HepG2 (cell line): ENCODE results near the gene MND1. TPM values are rescaled to one million over a fixed set of nuclear protein-coding genes. Genes with fewer than 3 reads are reported as not detected.

Source experiments
- ATAC-seq: fragments of 200-7000 bp; cut with Tn5 transposase; 3 replicates; pipeline ENCODE4 v1.9.1; 2020; ENCODE audit warnings: mild to moderate bottlenecking, moderate library complexity
- BruUV-seq: library from RNA; stranded (reverse); fragments of 400-500 nt; replicated peaks from 2 replicates; lab custom pipeline; 2021; lab: Mats Ljungman, UMichigan
- CTCF ChIA-PET: fragments of 300-600 bp; formaldehyde crosslinking; extraction: SDS; loops from one replicate; lab custom pipeline; 2021; ENCODE audit warnings: low total read pairs, inconsistent platforms, low intra/inter-chr PET ratio; lab: Yijun Ruan, JAX
- POLR2A ChIA-PET: fragments of 350-600 bp; sonication (Branson Sonifier 250); formaldehyde crosslinking; loops from one replicate; lab custom pipeline; 2020; ENCODE audit warnings: antibody characterized with exemption, inconsistent platforms; lab: Yijun Ruan, JAX
- DNase-seq: peaks from one replicate; pipeline ENCODE4 v3.0.0-alpha.2; 2015; ENCODE audit warnings: low spot score
- FAIRE-seq: peaks from 3 replicates; lab custom pipeline; 2011; peaks lifted over from hg19 to GRCh38; lab: Jason Lieb, UNC
- H2AFZ ChIP-seq: one replicate; pipeline ENCODE4 v1.6.1; 2011; ENCODE audit warnings: low read length, inconsistent platforms
- H3K27ac ChIP-seq: fragments of 300-600 bp; 3 replicates; pipeline ENCODE4 v1.8.0; 2011; ENCODE audit warnings: mixed run types, mild to moderate bottlenecking, mixed read lengths, low read length, inconsistent platforms; ENCODE audit not compliant: insufficient read depth; ENCODE audit errors: extremely low read length
- H3K27me3 ChIP-seq, 2 experiments: fragments of 200-600 bp in 1 of 2; 2 replicates in 1 of 2; 3 replicates in 1 of 2; pipeline versions ENCODE4 v1.6.0 to v1.8.0; 2011; ENCODE audit warnings: low read length in 2 of 2, mild to moderate bottlenecking in 2 of 2, moderate library complexity in 2 of 2, inconsistent platforms in 1 of 2; ENCODE audit not compliant: insufficient read depth in 2 of 2, control insufficient read depth in 1 of 2
- H3K36me3 ChIP-seq, 2 experiments: fragments of 200-600 bp in 1 of 2; replicated peaks in 1 of 2; 2 replicates in 1 of 2; 3 replicates in 1 of 2; pipeline versions ENCODE4 v1.5.1 to v1.8.0; 2011; ENCODE audit warnings: low read length in 2 of 2, inconsistent platforms in 1 of 2; ENCODE audit not compliant: insufficient read depth in 2 of 2, control insufficient read depth in 1 of 2
- H3K4me1 ChIP-seq: 2 replicates; pipeline ENCODE4 v1.5.1; 2012; ENCODE audit warnings: low read length, inconsistent platforms; ENCODE audit not compliant: insufficient read depth
- H3K4me2 ChIP-seq: 2 replicates; pipeline ENCODE4 v1.6.0; 2011; ENCODE audit warnings: low read depth, low read length, inconsistent platforms
- H3K4me3 ChIP-seq, 3 experiments: fragments of 200-600 bp in 1 of 3; sonication (generic), shearing (Covaris generic) in 1 of 3; replicated peaks in 1 of 3; 2 replicates each; pipeline ENCODE4 v1.5.1; 2011 to 2016; ENCODE audit warnings: low read length in 3 of 3, inconsistent platforms in 2 of 3, low read depth in 2 of 3, mild to moderate bottlenecking in 2 of 3, control low read depth in 1 of 3, mixed read lengths in 1 of 3; ENCODE audit not compliant: insufficient read depth in 1 of 3
- H3K79me2 ChIP-seq: one replicate; pipeline ENCODE4 v1.6.1; 2011; ENCODE audit warnings: low read length, inconsistent platforms; ENCODE audit not compliant: insufficient read depth
- H3K9ac ChIP-seq: 2 replicates; pipeline ENCODE4 v1.6.0; 2011; ENCODE audit warnings: mild to moderate bottlenecking, low read depth, low read length, inconsistent platforms; ENCODE audit not compliant: insufficient read depth
- H3K9me3 ChIP-seq: 2 replicates; pipeline ENCODE4 v1.5.1; 2012; ENCODE audit warnings: mild to moderate bottlenecking, low read length
- H4K20me1 ChIP-seq: 2 replicates; pipeline ENCODE4 v1.6.0; 2011; ENCODE audit warnings: inconsistent platforms, mild to moderate bottlenecking, low read length, moderate library complexity; ENCODE audit not compliant: insufficient read depth
- KDM1A ChIP-seq: IDR thresholded peaks from 2 replicates; pipeline ENCODE4 v1.6.1; 2016; ENCODE audit warnings: missing compliant biosample characterization
- RORA ChIP-seq: sonication (generic); formaldehyde crosslinking; IDR thresholded peaks from 2 replicates; pipeline ENCODE4 v1.5.0; 2020; ENCODE audit warnings: mild to moderate bottlenecking, missing genetic modification reagents, moderate library complexity
- SAFB2 ChIP-seq: sonication (generic); formaldehyde crosslinking; IDR thresholded peaks from 2 replicates; pipeline ENCODE4 v1.5.1; 2020; ENCODE audit warnings: missing genetic modification reagents, low read depth, mild to moderate bottlenecking, borderline replicate concordance
- TMF1 ChIP-seq: sonication (generic); formaldehyde crosslinking; IDR thresholded peaks from 2 replicates; pipeline ENCODE4 v1.8.1; 2022; ENCODE audit warnings: low read depth, missing genetic modification reagents
- TP53 ChIP-seq: sonication (generic); formaldehyde crosslinking; conservative IDR thresholded peaks from 2 replicates; pipeline ENCODE4 v1.4.0; 2020; ENCODE audit warnings: missing genetic modification reagents
- ZBTB42 ChIP-seq: sonication (generic); formaldehyde crosslinking; IDR thresholded peaks from 2 replicates; pipeline ENCODE4 v1.5.0; 2020; ENCODE audit warnings: mild to moderate bottlenecking, missing genetic modification reagents
- ZNF619 ChIP-seq: sonication (generic); formaldehyde crosslinking; IDR thresholded peaks from 2 replicates; pipeline ENCODE4 v1.4.0; 2020; ENCODE audit warnings: mild to moderate bottlenecking, missing genetic modification reagents
- WGBS: methylation state at CpG from one replicate; pipeline ENCODE4 v1.1.6; 2017; ENCODE audit warnings: low lambda C conversion rate; 5-methylcytosine and 5-hydroxymethylcytosine counted together
- in situ Hi-C: cut with HindIII; loops from 2 replicates; pipeline ENCODE4 v1.10.0; 2017; ENCODE audit warnings: low pct_unique_long_range_greater_than_20kb; ENCODE audit not compliant: extremely low pct_ligation_motif_present
- intact Hi-C: fragments of 100-400 bp; cut with micrococcal nuclease; formaldehyde crosslinking; loops from one replicate; pipeline ENCODE4 v1.10.0; 2022; ENCODE audit not compliant: unreplicated experiment
- polyA plus RNA-seq, 8 experiments: library from polyadenylated mRNA; depleted of rRNA in 3 of 8; stranded (reverse) in 7 of 8; unstranded in 1 of 8; fragments of >200 nt; fragmentation: Illumina TruSeq in 4 of 8; extraction: Trizol in 4 of 8; gene quantifications; 2 replicates each; pipeline versions ENCODE4 v1.2.1 to v1.2.3, GENCODE V29; 2011 to 2016; ENCODE audit warnings: low read depth in 4 of 8, missing spikeins in 1 of 8, mixed read lengths in 1 of 8; ENCODE audit not compliant: insufficient read depth in 1 of 8
- total RNA-seq, 5 experiments: library from RNA; depleted of rRNA; stranded (reverse); fragments of >200 nt; fragmentation: Illumina TruSeq; extraction: Trizol; gene quantifications; 2 replicates each; pipeline ENCODE4 v1.2.3, GENCODE V29; 2016; ENCODE audit warnings: low read depth in 1 of 5
- TF ChIP-seq, protein P1 (sequence below): sonication (generic); formaldehyde crosslinking; IDR thresholded peaks from 2 replicates; pipeline ENCODE4 v1.4.0; 2020; ENCODE audit warnings: mild to moderate bottlenecking, low read depth, missing genetic modification reagents
- TF ChIP-seq, protein P2 (sequence below): sonication (generic); formaldehyde crosslinking; IDR thresholded peaks from 2 replicates; pipeline ENCODE4 v1.4.0; 2020; ENCODE audit warnings: missing genetic modification reagents
- TF ChIP-seq, protein P3 (sequence below): sonication (generic); formaldehyde crosslinking; IDR thresholded peaks from 2 replicates; pipeline ENCODE4 v1.5.1; 2020; ENCODE audit warnings: mild to moderate bottlenecking, missing genetic modification reagents, moderate library complexity

Gene MND1
- total and polyA plus RNA-seq, 2 of the 13 experiments (the other 11 are each of a cell fraction or from before 2014, with no cell fraction given): 4.8 to 30.7 TPM

DNA sequence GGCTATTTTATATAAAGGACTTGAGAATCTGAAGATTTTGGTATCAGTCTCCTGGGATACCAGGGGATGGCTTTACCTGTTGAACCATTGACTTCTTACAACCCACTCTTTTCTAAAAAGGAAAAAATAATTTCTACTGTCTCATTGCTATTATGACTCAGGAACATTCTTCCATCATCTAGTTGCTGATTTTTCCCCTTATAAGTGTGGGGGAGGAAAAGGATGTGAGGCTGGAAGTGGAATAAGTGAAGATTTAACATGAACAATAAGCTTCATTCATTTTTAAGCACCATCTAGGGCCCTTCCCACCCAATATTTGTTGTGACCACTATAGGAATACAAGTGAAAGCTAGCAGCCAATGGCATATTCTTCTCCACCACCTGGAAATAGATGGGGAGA, 10.6 kb upstream of the MND1 start:
- Histone ChIP-seq H3K79me2 (no peaks in the 10 kb centered on the region), H4K20me1 (no peaks in the 10 kb centered on the region), H3K9ac (no peak overlapping the region), H3K4me1 (no peaks in the 10 kb centered on the region), H3K27me3 (no peaks in the 10 kb centered on the region), H3K4me2 (no peak overlapping the region), H3K4me3 (no peak overlapping the region), H2AFZ (no peak overlapping the region), H3K36me3 (no peaks in the 10 kb centered on the region), H3K9me3 (no peaks in the 10 kb centered on the region), H3K27ac (no peak overlapping the region)
- POLR2A ChIA-PET: no interaction called here
- TF ChIP-seq TMF1 (CRISPR knock-in tag) (no peak), TP53 (CRISPR knock-in tag) (no peak), SAFB2 (CRISPR knock-in tag) (no peak)
- TF ChIP-seq, protein P1, sequence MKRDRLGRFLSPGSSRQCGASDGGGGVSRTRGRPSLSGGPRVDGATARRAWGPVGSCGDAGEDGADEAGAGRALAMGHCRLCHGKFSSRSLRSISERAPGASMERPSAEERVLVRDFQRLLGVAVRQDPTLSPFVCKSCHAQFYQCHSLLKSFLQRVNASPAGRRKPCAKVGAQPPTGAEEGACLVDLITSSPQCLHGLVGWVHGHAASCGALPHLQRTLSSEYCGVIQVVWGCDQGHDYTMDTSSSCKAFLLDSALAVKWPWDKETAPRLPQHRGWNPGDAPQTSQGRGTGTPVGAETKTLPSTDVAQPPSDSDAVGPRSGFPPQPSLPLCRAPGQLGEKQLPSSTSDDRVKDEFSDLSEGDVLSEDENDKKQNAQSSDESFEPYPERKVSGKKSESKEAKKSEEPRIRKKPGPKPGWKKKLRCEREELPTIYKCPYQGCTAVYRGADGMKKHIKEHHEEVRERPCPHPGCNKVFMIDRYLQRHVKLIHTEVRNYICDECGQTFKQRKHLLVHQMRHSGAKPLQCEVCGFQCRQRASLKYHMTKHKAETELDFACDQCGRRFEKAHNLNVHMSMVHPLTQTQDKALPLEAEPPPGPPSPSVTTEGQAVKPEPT (CRISPR knock-in tag): no peak
- TF ChIP-seq, protein P2, sequence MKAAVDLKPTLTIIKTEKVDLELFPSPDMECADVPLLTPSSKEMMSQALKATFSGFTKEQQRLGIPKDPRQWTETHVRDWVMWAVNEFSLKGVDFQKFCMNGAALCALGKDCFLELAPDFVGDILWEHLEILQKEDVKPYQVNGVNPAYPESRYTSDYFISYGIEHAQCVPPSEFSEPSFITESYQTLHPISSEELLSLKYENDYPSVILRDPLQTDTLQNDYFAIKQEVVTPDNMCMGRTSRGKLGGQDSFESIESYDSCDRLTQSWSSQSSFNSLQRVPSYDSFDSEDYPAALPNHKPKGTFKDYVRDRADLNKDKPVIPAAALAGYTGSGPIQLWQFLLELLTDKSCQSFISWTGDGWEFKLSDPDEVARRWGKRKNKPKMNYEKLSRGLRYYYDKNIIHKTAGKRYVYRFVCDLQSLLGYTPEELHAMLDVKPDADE (CRISPR knock-in tag): no peak
- FAIRE-seq (no peak), DNase-seq (no peak), ATAC-seq (no peak)
- in situ Hi-C loops: no loop called here
- CTCF ChIA-PET: no interaction called here
- no TSS peak for BruUV-seq
- intact Hi-C loops: no loop called here

DNA sequence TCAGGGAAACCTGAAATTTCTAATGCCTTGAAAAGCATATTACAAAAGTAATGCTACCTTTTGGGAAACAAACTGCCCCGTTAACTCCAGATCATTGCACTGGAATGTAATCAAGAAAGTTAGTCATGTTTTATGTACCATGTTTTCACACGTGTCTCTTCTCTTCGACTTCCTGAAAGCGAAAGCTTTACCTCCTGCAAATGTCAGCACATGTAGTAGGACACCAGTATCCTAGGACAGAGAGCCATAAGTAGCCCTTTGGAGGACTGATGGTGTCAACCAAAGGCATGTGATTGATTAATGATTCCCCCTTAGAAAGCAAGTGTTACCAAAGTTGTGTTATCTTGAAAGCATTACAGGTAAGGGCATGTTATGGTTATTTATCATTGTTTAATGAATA, 8.8 kb upstream of the MND1 start:
- in situ Hi-C loops: no loop called here
- no peaks in the 10 kb centered on the region for H4K20me1 ChIP-seq
- no peak overlapping the region for H3K9ac ChIP-seq
- no peaks in the 10 kb centered on the region for H3K4me1 ChIP-seq
- ChIA-PET CTCF (no interaction called here), POLR2A (no interaction called here)
- H2AFZ ChIP-seq: no peak overlapping the region
- H3K27me3 ChIP-seq: no peaks in the 10 kb centered on the region
- H3K4me2 ChIP-seq: no peak overlapping the region
- DNase-seq (no peak), FAIRE-seq (no peak), ATAC-seq (no peak)
- intact Hi-C loops: no loop called here
- H3K9me3 ChIP-seq: no peaks in the 10 kb centered on the region
- 89% methylated on average over 4 of the region's 4 CpGs for WGBS
- no peaks in the 10 kb centered on the region for H3K36me3 ChIP-seq
- H3K4me3 ChIP-seq: no peak overlapping the region
- BruUV-seq: no TSS peak
- no peaks in the 10 kb centered on the region for H3K79me2 ChIP-seq
- H3K27ac ChIP-seq: no peak overlapping the region
- TF ChIP-seq ZBTB42 (CRISPR knock-in tag) (no peak), RORA (no peak), KDM1A (CRISPR knock-in tag) (no peak), ZNF619 (CRISPR knock-in tag) (no peak)
- TF ChIP-seq, protein P3, sequence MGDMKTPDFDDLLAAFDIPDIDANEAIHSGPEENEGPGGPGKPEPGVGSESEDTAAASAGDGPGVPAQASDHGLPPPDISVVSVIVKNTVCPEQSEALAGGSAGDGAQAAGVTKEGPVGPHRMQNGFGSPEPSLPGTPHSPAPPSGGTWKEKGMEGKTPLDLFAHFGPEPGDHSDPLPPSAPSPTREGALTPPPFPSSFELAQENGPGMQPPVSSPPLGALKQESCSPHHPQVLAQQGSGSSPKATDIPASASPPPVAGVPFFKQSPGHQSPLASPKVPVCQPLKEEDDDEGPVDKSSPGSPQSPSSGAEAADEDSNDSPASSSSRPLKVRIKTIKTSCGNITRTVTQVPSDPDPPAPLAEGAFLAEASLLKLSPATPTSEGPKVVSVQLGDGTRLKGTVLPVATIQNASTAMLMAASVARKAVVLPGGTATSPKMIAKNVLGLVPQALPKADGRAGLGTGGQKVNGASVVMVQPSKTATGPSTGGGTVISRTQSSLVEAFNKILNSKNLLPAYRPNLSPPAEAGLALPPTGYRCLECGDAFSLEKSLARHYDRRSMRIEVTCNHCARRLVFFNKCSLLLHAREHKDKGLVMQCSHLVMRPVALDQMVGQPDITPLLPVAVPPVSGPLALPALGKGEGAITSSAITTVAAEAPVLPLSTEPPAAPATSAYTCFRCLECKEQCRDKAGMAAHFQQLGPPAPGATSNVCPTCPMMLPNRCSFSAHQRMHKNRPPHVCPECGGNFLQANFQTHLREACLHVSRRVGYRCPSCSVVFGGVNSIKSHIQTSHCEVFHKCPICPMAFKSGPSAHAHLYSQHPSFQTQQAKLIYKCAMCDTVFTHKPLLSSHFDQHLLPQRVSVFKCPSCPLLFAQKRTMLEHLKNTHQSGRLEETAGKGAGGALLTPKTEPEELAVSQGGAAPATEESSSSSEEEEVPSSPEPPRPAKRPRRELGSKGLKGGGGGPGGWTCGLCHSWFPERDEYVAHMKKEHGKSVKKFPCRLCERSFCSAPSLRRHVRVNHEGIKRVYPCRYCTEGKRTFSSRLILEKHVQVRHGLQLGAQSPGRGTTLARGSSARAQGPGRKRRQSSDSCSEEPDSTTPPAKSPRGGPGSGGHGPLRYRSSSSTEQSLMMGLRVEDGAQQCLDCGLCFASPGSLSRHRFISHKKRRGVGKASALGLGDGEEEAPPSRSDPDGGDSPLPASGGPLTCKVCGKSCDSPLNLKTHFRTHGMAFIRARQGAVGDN (CRISPR knock-in tag): no peak
